HUDEP-2 (cell line): Measurements from ENCODE around the gene ANXA5.
A peak's percentile ranks its signal among the peaks of the same experiment; 100 is the strongest.
"Not testable (repeated sequence)": the region's sequence is repeated elsewhere in the genome, so short reads cannot be mapped to it uniquely, and the experiment has no call there.

Experiments
- DNase-seq, 76 experiments: peaks; one replicate each; lab custom pipeline; 2025; ENCODE audit not compliant: unreplicated experiment in 76 of 76; lab: John Stamatoyannopoulos, UW

The ANXA5 gene

GRCh38 chr4:121679951-121680350, 16.8 kb downstream of the ANXA5 start:
- no peak for DNase-seq

GRCh38 chr4:121679267-121679666, 17.5 kb downstream of the ANXA5 start:
- no peak for DNase-seq

DNA sequence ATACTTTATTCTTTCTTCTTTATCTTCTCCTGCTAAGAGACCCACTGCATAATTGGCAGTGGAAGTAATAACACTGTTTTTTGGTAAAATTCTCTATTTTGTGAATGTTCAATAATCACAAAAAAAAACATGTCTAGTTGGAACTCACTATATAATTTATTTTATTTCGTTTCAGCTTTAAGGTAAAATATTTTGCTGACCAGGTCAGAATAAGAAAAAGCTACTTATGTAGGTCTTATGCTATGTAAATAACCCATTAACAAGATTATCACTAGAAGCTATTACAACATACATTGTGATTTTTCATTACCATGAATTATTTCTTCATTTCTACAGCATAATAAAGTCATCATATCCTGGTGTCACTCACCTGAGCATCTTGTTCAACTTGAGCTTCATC, 19.3 kb downstream of the ANXA5 start:
- DNase-seq = no peak

DNA sequence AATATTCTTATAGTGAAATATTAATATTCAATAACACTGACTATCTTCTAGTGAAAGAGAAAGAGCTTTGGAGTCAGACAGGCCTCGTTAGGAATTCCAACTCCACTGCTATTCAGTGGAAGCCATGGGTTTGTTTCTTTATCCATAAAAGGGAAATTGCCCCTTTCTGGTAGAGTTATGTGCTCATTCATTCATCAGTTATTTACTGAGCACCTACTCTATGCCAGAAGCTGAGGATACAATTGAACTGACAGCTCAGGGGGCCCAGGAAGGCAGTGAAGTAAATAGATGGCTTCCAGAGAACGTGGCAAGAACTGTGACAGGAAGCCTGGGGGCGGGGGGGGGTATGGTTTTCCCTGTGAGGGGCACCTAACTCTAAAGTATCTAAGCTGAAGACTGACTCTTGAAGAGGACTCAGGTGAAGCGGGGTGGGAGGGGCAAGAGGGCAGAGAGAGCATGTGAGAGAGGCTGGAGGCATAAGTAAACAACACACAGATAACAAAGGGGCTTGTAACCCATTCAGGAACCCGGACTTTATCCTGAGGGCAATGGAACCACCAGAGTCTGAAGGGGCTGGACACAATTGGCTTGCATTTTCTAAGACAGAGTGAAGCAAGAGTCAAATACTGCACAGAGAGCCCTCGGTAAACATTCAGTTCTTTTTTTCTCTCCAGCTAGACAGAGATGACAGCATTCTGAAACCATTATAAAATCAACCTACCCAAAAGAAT, 20.3 kb downstream of the ANXA5 start:
- no peak for DNase-seq

- DNase-seq = no peak
Observed at GRCh38 chr4:121675715-121676114, 21.1 kb downstream of the ANXA5 start.

- no peak for DNase-seq
Observed at GRCh38 chr4:121674696-121675095, 22.1 kb downstream of the ANXA5 start.

DNA sequence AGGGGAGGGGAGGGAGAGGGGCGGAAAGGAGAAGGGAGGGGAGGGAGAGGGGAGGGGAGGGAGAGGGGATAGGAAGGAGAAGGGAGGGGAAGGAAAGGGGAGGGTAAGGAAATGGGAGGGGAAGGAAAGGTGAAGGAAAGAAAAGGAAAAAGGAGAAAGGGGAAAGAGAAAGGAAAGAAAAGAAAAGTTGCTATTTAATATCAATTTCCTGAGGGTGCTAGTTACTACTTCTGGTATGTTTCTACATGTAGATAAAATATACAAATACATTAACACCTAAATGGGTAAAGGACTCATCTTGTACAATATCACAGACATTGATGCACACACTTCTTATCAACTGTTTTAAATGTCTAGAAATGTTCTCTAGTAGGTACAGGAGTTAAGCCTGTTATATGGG, 22.6 kb downstream of the ANXA5 start:
- DNase-seq = no peak

DNA sequence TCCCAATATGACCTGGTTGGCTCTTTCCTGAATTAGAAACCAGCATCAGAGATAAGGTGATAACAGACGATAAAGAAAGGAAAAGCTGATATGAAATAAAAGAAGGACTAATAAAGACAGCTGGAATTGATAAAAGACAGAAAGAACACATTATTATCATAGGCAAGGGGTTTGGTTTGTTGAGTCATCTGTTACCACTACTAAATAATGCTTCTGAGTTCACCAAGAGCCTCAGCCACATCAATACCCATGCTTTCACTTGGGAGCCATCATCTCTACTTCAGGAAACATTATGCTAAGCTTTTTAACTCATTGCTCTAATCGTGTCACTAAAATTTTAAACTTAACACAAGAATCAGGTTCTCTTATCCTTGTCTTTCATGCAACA, 27.6 kb downstream of the ANXA5 start:
- no peak for DNase-seq

GRCh38 chr4:121668368-121669162, 28.2 kb downstream of the ANXA5 start:
- no peak for DNase-seq

GRCh38 chr4:121666091-121666679, 30.6 kb downstream of the ANXA5 start:
- no peak for DNase-seq

- no peak for DNase-seq
Observed at GRCh38 chr4:121665371-121665770, 31.4 kb downstream of the ANXA5 start.

- DNase-seq = no peak
Observed at GRCh38 chr4:121662225-121662624, 34.6 kb downstream of the ANXA5 start.

GRCh38 chr4:121660175-121660933, 36.4 kb downstream of the ANXA5 start:
- not testable (repeated sequence) for DNase-seq

GRCh38 chr4:121658125-121658524, 38.7 kb downstream of the ANXA5 start:
- no peak for DNase-seq

GRCh38 chr4:121656269-121656641, 40.5 kb downstream of the ANXA5 start:
- peak in 35 of 76 experiments; percentile 0 to 41 (median 15) for DNase-seq

GRCh38 chr4:121655320-121656268, 41.2 kb downstream of the ANXA5 start:
- DNase-seq = no peak

GRCh38 chr4:121654738-121655137, 42.0 kb downstream of the ANXA5 start:
- DNase-seq = no peak

DNA sequence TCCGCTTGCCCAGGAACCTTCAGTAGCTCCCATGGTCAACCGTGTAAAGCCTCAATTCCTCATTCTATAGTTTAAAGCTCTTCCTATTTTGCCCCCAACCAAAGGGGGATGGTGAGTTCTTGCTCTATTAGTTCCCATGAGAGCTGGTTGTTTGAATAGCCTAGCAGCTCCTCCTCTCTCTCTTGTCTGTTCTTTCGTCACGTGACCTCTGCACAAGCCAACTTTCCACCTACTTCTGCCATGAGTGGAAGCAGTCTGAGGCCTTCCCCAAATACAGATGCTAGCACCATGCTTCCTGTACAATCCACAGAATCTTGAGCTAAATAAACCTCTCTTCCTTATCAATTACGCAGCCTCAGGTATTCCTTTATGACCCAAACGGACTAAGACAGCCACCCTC, 42.8 kb downstream of the ANXA5 start:
- DNase-seq = no peak

DNA sequence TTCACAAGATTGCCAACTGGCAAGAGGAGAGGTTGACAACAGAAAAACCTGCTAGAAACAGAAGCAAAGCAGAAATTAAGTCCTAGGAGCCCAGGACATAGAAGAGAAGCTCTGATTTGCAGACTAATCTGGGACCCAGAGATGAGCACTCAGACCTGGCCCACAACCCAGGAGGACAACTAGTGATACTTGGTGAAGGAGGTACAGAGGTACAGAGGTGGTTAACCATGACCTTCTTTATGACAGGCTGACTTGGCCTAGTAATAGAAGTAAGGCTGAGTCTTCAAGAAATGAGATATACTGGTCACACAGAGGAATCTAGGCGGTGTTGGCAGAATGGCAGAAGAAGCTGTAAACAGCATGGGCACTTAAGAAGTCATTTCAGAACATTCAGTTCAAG, 43.6 kb downstream of the ANXA5 start:
- DNase-seq = no peak

DNA sequence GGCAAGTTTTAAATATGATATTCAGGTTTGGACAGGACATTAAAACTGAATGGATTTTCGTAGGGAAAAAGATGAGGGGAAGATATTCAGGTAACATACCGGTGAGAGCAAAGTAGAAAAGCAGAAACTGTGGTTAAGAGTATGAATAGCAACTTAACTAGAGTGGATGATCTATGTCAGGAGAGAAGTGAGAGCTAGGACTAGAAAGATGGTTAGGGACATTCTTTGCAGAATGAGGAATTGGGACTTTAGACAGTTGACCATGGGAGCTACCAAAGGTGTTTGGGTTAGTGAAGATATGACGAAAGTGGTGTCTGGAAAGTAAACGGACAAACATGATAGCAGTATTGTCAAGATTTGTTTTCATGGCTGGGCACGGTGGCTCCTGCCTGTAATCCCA, 45.2 kb downstream of the ANXA5 start:
- no peak for DNase-seq
